Stimulated activated CD4-positive, alpha-beta T cell treated with anti-CD3 and anti-CD28 coated beads, Interleukin-1b, Interleukin-23, amount 100 ng/mL, for 1 hour (primary cell): Measurements from ENCODE around the gene HIF1A.
"Not testable (repeated sequence)": the region's sequence is repeated elsewhere in the genome, so short reads cannot be mapped to it uniquely, and the experiment has no call there.

Source experiments
- DNase-seq, 2 donors: peaks; one replicate each; pipeline ENCODE4 v3.0.0-alpha.2; 2020; ENCODE audit warnings: low read depth in 2 of 2

Gene HIF1A

GRCh38 chr14:61708693-61709092 lies 13.4 kb downstream of the HIF1A start:
- not testable (repeated sequence) for DNase-seq

GRCh38 chr14:61710853-61711817 lies 15.8 kb downstream of the HIF1A start:
- DNase-seq, result no peak

GRCh38 chr14:61712137-61712536 lies 16.8 kb downstream of the HIF1A start:
- DNase-seq, result no peak

- no peak for DNase-seq
Measured at GRCh38 chr14:61713724-61714437, 18.6 kb downstream of the HIF1A start.

- no peak for DNase-seq
Measured at GRCh38 chr14:61716956-61717355, 21.6 kb downstream of the HIF1A start.

- DNase-seq, result no peak
Measured at GRCh38 chr14:61718039-61718438, 22.7 kb downstream of the HIF1A start.

GRCh38 chr14:61719344-61720293 lies 24.3 kb downstream of the HIF1A start:
- no peak for DNase-seq

- no peak for DNase-seq
Measured at GRCh38 chr14:61720294-61720661, 25.0 kb downstream of the HIF1A start.

GRCh38 chr14:61720741-61721140 lies 25.4 kb downstream of the HIF1A start:
- no peak for DNase-seq

GRCh38 chr14:61724133-61724532 lies 28.8 kb downstream of the HIF1A start:
- no peak for DNase-seq

GRCh38 chr14:61726778-61727658 lies 31.7 kb downstream of the HIF1A start:
- DNase-seq, result no peak

- no peak for DNase-seq
Measured at GRCh38 chr14:61730756-61731373, 35.6 kb downstream of the HIF1A start.

- DNase-seq, result no peak
Measured at GRCh38 chr14:61733972-61734371, 38.7 kb downstream of the HIF1A start.

- DNase-seq, result no peak
Measured at GRCh38 chr14:61736751-61737150, 41.4 kb downstream of the HIF1A start.

- DNase-seq, result no peak
Measured at GRCh38 chr14:61737915-61738314, 42.6 kb downstream of the HIF1A start.

GRCh38 chr14:61739133-61739532 lies 43.8 kb downstream of the HIF1A start:
- DNase-seq, result no peak

GRCh38 chr14:61742371-61742770 lies 47.1 kb downstream of the HIF1A start:
- DNase-seq, result no peak

- no peak for DNase-seq
Measured at GRCh38 chr14:61744238-61744637, 48.9 kb downstream of the HIF1A start.

GRCh38 chr14:61746346-61746745 lies 51.0 kb downstream of the HIF1A start:
- DNase-seq, result not testable (repeated sequence)

- DNase-seq, result no peak
Measured at GRCh38 chr14:61746881-61747280, 51.6 kb downstream of the HIF1A start.
